Activated CD4-positive, alpha-beta T cell treated with anti-CD3 and anti-CD28 coated beads, Interleukin-2, Interleukin-4, amounts not matched to agents 100 ng/mL and 50 ng/mL, durations not matched to agents 16 hours and 8 hours (primary cell): Measurements from ENCODE around the gene WIZ.
"Not testable (repeated sequence)": the region's sequence is repeated elsewhere in the genome, so short reads cannot be mapped to it uniquely, and the experiment has no call there.

Experiments used
- DNase-seq: peaks from one replicate; pipeline ENCODE4 v3.0.0-alpha.2; 2020; ENCODE audit warnings: low spot score

WIZ gene

GRCh38 chr19:15428956-15429824, 20.6 kb downstream of the WIZ start:
- no peak for DNase-seq

DNA sequence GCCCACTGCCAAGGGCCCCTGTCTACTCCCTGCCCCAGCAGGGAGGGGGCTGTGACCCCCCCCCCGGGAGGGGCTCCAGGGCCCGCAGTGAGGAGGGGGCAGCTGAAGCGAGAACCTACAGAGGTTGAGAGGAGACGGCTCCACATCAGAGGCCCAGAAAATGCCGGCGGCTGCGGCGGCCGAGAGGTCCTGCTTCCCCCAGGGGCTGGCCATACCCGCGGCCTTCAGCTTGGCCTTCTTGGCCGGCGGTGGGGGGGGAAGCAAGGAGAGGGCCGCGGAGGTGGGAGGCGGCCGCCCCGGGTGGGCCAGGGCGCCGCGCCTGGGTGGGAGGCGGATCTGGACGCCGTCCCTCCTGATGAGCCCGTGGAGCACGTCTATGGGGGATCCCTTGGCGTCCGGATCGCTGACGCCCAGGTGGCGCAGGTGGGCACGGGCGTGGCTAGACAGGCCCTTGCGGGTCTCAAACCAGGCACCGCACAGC, 21.7 kb downstream of the WIZ start:
- DNase-seq = no peak

GRCh38 chr19:15427350-15427700, 22.4 kb downstream of the WIZ start:
- DNase-seq = no peak

DNA sequence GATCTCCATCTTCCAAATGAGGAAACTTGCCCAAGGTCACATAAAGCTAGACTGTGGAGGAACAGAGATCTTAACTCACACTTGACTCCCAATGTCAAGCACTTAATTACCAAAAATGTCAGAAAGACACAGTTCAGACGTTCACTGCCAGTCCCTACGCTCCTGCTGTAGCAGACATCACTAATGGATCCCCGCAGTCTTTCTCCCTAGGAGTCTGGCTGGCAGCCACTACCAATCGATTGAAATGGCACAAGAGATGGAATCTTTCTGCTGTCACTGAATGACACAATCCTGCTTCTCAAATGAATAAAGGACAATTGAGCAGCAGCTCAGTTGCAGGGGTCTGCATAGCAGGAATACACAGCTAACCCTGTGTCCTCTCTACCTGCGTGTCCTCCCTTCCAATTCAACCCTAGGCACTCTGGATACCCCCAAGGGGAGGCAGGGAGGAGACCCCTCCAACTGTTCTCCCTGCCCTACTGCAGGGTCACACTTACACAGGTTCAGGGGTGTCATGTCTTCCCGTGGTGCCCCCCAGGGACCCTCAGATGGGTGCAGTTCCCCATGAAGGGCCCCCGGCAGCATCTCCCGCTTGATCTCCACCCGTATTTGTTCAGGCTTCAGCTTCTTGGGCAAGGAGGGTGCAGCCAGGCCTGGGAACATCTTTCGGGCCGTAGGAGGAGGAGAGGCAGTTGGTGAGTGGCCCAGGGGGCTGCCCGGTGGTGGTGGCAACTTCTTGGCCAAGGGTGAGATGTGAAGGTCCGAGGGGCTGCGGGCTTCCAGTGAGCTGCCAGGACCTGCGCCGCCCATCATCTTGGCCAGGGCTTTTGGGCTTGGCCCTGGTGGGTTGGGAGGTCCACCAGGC, 23.0 kb downstream of the WIZ start:
- no peak for DNase-seq

GRCh38 chr19:15425321-15425950, 24.3 kb downstream of the WIZ start:
- no peak for DNase-seq

GRCh38 chr19:15424692-15425272, 25.0 kb downstream of the WIZ start:
- no peak for DNase-seq

- DNase-seq = no peak
These were observed 25.6 kb downstream of the WIZ start for GRCh38 chr19:15424121-15424520.

DNA sequence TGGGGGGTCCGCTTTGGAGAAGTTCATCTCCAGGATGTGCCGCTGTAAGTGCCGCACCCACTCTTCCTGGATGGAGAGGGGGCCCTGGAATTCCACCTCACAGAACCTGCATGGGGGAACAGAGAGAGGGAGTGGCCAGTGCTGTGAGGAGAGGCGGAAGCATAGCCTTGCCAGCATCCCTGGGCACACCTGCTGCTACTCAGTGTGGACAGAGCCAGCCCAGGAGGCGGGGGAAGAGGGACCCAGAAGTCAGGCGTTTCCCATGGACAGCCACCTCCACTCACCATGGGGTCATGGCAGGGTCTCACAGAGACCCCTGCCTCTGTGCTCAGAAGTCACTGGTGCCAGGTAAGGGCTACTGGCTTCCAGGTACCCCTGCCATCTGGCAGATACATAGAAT, 26.6 kb downstream of the WIZ start:
- DNase-seq = no peak

DNA sequence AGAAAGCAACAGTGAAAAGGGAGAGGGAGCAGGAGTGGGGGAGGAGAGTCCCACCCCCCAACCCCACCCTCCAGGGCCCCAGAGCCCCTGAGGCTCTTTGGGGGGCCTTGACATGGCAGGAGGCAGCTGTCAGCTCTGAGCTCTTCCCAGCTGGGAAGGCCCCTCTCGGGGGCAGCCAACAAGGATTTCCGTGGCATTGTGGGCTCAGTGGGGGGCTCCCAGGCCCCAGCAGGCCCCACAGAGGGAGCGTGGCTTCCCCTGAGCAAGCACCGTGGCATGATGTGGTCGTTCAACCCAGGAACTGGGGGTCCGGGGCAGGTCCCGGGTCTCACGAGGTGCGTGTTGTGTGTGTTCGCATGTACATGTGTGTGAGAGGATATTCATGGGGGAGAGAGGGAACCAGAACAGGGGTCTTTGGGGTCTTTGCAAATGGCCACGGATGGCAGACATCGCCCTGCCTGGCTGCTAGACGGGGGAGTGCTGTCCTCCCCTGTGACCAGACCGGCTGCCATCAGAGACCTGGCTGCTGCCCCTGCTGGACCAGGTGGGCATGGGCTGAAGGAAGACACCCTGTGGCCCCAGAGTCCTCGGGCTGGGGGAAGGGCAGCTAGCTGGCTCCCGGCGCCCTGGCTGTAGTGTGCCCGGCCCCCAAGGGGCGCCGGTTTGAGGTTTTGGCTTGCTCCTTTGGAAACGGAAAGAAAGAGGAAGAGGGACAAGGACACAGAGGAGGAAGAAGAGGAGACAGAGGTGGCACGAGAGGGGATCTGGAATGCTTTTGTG, 27.3 kb downstream of the WIZ start:
- no peak for DNase-seq

DNA sequence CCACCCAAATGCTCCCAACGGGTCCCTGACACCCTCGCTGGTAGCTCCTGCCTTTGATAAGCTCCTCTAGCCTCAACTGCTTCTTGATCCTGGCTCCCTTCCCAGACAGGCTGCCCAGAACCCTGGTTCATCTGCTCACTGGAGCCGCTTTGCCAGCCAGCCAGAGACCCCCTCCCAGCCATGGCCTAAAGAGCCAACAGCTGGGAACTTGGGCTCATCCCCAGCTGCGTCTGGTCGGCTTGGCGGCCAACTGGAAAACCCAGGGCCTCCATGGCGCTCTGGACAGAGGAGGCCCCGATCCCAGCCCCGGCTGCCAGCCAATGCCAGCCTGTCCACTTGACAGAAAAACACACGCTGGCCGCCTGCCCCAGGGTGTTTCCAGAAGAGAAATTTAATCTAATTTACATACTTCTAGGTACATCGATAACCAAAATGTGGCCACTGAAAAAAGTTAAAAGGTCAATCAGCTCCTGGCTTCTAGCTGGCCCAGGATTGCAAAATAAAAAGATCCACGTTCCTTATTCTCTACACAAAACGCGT, 28.0 kb downstream of the WIZ start:
- DNase-seq = no peak

DNA sequence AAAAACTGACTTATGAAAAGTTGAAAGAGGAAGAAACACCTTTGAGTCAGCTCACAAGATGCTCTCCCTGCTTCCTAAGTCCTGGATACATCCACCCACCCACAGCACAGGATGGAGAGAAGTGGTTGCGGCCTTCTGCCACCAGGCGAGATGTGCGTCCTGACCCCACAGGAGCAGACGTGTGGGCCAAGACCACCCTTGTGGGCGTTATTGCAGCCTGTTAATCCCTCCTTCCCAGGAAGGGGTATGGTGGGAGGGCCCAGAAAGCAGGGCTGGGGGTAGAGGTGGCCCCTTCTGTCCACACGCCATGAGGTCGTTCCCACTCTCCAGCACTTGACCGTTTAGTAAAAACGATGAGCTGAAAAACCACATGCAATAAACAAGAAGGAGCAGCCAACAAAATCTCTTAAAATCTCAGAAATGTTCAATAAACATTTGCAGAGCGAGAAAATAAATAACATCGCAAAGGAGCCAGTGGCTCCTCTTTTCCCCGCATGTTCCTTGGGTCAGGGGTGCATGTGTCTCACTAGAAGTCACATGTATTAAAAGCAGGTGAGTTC, 28.5 kb downstream of the WIZ start:
- DNase-seq = no peak

DNA sequence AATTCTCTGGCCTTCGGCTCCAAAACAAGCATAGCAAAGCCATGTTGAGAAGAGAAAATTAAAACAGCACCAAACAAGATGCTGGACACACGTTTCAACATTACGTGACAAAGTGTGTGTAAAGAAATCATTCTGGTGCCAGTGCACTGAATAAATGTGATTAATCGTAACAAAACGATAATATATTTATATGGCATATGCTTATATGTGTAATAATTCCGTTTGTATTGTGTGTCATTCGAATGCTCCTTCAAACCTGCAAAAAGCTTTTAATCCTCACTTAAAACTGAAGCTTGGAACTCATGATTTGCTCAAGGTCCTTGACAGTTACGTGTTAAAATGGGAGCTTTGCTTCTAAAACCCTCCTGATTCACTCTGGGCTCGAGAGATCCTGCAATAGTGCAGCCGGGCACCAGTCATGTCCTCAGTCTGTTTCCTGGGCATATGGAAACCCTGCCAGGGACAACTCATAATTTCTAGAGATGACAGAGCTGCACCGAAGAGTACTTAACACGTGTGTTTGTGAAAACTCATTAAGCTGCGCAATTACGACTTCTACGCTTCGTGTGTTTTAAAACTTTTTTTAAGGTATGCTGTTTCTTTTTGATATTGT, 30.2 kb downstream of the WIZ start:
- DNase-seq = peak; percentile 17

- DNase-seq = peak; percentile 100
These were observed 31.0 kb downstream of the WIZ start, which contains the start of gene AKAP8L for GRCh38 chr19:15418579-15419412. Gene AKAP8L (minus strand): TSS chr19:15418988. CDS start chr19:15418923, 65 bp downstream.

- DNase-seq = no peak
These were observed 31.6 kb downstream of the WIZ start for GRCh38 chr19:15418231-15418578.

GRCh38 chr19:15417699-15418098, 32.1 kb downstream of the WIZ start:
- no peak for DNase-seq

GRCh38 chr19:15412832-15413231, 36.9 kb downstream of the WIZ start:
- DNase-seq = no peak

DNA sequence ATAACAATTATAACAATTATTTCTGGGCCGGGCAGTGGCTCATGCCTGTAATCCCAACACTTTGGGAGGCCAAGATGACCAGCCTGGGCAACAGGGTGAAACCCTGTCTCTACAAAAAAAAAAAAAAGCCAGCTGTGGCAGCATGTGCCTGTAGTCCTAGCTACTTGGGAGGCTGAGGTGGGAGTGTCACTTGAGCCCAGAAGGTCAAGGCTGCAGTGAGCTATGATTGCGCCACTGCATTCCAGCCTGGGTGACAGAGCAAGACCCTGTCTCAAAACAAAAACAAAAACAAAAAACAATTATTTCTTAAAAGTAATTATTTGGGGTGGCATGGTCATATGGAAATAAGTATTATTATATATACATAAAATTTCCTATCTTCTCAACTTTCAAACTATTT, 38.4 kb downstream of the WIZ start:
- DNase-seq = not testable (repeated sequence)

DNA sequence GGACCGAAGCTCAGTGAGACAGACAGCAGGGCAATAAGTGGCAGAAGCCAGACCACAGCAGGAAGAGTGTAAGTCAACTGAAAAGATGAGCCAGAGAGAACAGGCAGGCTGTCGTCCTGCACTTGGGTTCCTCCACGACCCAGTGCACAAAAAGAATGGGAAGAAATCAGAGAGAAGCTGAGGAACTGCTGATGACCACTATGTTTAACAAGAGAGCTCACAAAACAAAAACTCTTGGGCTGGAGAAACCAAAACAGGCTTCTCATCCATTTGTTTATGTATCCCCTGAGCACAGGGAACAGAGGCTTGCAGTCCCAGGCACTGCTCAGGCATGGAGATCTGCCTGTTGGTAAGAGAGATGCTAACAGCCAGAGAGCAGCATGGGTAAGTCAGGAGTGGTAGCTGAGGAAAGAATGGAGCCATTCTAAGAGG, 45.0 kb downstream of the WIZ start:
- DNase-seq = no peak

GRCh38 chr19:15404097-15404779, 45.5 kb downstream of the WIZ start:
- no peak for DNase-seq
